Measurements from ENCODE around the gene DZIP1. TPM values are rescaled to one million over a fixed set of nuclear protein-coding genes. Genes with fewer than 3 reads are reported as not detected.

DZIP1 gene
- total RNA-seq, 1 experiment from 2014 or later: 33.6 TPM

DNA sequence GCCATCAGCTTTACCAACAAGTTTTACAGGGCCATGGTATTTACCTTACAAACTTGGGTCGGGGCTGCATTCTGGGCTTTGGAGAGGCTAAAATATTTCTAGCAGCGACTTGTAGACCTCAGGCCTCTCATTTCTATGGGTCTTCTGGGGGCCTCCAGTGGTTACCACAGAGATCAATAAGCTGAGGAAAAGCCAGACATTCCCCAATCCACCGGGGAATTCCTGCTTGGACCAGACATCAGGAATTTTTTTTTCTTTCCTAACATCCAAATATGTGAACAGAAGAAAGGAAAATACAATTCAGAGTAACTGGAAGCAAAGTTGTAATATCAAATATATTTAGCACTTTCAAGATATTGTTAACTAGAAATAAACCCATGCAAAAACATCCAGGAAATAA is 1.5 kb downstream of the DZIP1 start:
- WGBS (ENCODE audit: extremely low coverage, insufficient read length, low lambda C conversion rate): no CpG with 5 or more reads among the region's 3 CpGs
- Histone ChIP-seq H2BK120ac (ENCODE audit: low read depth, low read length, poor library complexity, severe bottlenecking) (no peak overlapping the region), H2AK5ac (ENCODE audit: insufficient read length, low read length) (no peak overlapping the region), H3K14ac (ENCODE audit: insufficient read depth, low read length) (no peak overlapping the region), H2BK15ac (ENCODE audit: low read depth, low read length) (no peak overlapping the region), H3K18ac (ENCODE audit: insufficient read length, low read depth, low read length) (no peak overlapping the region), H4K91ac (ENCODE audit: insufficient read length, low read depth, low read length) (no peak overlapping the region), H3K27ac (ENCODE audit: insufficient read length, low read depth, low read length) (no peak overlapping the region), H3K9ac (ENCODE audit: extremely low read depth, insufficient read length, low read length) (no peak overlapping the region), H3K9me3 (ENCODE audit: control insufficient read depth, low read depth, low read length) (no peaks in the 10 kb centered on the region), H2AFZ (ENCODE audit: low read length) (no peak overlapping the region), H3K4me2 (ENCODE audit: insufficient read depth, insufficient read length, low read length) (peak overlapping the region; percentile 91), H3K79me2 (ENCODE audit: insufficient read depth, low read length) (peaks cover 2% of the 10 kb centered on the region; the same call in 1 of the 2 replicates), H3K23me2 (ENCODE audit: insufficient read length, low read depth, low read length, poor library complexity, severe bottlenecking) (peaks cover 9% of the 10 kb centered on the region), H4K8ac (replicated peaks; ENCODE audit: insufficient read length, low read depth, low read length) (no peak overlapping the region), H3K4me1 (ENCODE audit: insufficient read depth, low read length) (peaks cover 2% of the 10 kb centered on the region; the same call in 1 of the 2 replicates), H3T11ph (ENCODE audit: low read length) (no peak overlapping the region), H4K20me1 (ENCODE audit: control insufficient read depth, insufficient read depth, insufficient read length) (no peaks in the 10 kb centered on the region), H3K4ac (ENCODE audit: low read depth, low read length) (no peak overlapping the region), H4K5ac (ENCODE audit: insufficient read length, low read depth, low read length) (no peak overlapping the region), H2BK12ac (ENCODE audit: insufficient read length, low read depth, low read length) (no peak overlapping the region), H3K27me3 (ENCODE audit: insufficient read depth, low read length) (no peaks in the 10 kb centered on the region), H2BK20ac (ENCODE audit: low read depth, low read length, poor library complexity, severe bottlenecking) (no peak overlapping the region), H3K79me1 (ENCODE audit: insufficient read depth, low read depth, low read length, poor library complexity, severe bottlenecking) (no peaks in the 10 kb centered on the region), H3K23ac (ENCODE audit: insufficient read length, low read depth, low read length) (no peak overlapping the region), H2BK5ac (ENCODE audit: insufficient read length, low read length) (no peak overlapping the region), H3K56ac (ENCODE audit: insufficient read length, low read depth, low read length) (no peak overlapping the region)
- H3K27me3 Mint-ChIP-seq (ENCODE audit: low read depth): peaks cover 9% of the 10 kb centered on the region
- TF ChIP-seq, protein P1, sequence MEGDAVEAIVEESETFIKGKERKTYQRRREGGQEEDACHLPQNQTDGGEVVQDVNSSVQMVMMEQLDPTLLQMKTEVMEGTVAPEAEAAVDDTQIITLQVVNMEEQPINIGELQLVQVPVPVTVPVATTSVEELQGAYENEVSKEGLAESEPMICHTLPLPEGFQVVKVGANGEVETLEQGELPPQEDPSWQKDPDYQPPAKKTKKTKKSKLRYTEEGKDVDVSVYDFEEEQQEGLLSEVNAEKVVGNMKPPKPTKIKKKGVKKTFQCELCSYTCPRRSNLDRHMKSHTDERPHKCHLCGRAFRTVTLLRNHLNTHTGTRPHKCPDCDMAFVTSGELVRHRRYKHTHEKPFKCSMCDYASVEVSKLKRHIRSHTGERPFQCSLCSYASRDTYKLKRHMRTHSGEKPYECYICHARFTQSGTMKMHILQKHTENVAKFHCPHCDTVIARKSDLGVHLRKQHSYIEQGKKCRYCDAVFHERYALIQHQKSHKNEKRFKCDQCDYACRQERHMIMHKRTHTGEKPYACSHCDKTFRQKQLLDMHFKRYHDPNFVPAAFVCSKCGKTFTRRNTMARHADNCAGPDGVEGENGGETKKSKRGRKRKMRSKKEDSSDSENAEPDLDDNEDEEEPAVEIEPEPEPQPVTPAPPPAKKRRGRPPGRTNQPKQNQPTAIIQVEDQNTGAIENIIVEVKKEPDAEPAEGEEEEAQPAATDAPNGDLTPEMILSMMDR (conservative IDR thresholded peaks at IDR 0.05): no peak
- H3K9me3 Mint-ChIP-seq: no peaks in the 10 kb centered on the region
- H3K4me1 Mint-ChIP-seq: peaks cover 16 to 20% of the 10 kb centered on the region in 2 experiments
- DNase-seq: no peak
- peaks cover 15 to 25% (median 23%) of the 10 kb centered on the region in 3 experiments for H3K36me3 Mint-ChIP-seq (ENCODE audit: insufficient read depth in 1 of 3, low read depth in 3 of 3)
- peak overlapping the region; percentile 81 to 92 for H3K4me3 Mint-ChIP-seq
- no peak overlapping the region for H3K27ac Mint-ChIP-seq
